ENCODE data around the gene DTHD1. TPM values are rescaled to one million over a fixed set of nuclear protein-coding genes. Genes with fewer than 3 reads are reported as not detected.

Gene DTHD1
- total and polyA plus RNA-seq, 10 of the 15 experiments (the other 5 are each of a cell fraction or from before 2014, with no cell fraction given) = 0.05 to 2.8 (median 1.4) TPM

DNA sequence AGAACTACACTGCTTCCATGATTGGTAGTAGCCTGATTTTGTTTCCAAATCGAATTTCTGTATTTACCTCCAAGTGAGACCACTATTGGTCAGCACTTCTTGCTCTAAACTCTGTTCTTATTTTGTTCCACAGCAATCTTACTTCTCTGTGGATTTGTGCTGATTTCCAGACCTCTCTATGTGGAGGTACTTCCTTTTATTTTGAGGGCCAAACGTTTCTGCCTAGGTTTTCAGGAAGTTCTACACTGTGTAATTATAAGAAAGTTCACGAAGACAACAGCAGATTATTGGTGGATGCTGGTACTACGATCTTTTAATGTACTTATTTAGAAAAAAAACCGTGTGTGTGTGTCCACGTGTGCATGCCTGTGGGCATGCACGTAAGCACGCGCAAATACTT is 46.7 kb downstream of the DTHD1 start (continued):
- TF ChIP-seq, protein P1, sequence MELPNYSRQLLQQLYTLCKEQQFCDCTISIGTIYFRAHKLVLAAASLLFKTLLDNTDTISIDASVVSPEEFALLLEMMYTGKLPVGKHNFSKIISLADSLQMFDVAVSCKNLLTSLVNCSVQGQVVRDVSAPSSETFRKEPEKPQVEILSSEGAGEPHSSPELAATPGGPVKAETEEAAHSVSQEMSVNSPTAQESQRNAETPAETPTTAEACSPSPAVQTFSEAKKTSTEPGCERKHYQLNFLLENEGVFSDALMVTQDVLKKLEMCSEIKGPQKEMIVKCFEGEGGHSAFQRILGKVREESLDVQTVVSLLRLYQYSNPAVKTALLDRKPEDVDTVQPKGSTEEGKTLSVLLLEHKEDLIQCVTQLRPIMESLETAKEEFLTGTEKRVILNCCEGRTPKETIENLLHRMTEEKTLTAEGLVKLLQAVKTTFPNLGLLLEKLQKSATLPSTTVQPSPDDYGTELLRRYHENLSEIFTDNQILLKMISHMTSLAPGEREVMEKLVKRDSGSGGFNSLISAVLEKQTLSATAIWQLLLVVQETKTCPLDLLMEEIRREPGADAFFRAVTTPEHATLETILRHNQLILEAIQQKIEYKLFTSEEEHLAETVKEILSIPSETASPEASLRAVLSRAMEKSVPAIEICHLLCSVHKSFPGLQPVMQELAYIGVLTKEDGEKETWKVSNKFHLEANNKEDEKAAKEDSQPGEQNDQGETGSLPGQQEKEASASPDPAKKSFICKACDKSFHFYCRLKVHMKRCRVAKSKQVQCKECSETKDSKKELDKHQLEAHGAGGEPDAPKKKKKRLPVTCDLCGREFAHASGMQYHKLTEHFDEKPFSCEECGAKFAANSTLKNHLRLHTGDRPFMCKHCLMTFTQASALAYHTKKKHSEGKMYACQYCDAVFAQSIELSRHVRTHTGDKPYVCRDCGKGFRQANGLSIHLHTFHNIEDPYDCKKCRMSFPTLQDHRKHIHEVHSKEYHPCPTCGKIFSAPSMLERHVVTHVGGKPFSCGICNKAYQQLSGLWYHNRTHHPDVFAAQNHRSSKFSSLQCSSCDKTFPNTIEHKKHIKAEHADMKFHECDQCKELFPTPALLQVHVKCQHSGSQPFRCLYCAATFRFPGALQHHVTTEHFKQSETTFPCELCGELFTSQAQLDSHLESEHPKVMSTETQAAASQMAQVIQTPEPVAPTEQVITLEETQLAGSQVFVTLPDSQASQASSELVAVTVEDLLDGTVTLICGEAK (IDR thresholded peaks at IDR 0.05; ENCODE audit: borderline replicate concordance) = no peak
- no peak for TF ChIP-seq CEBPB (IDR thresholded peaks at IDR 0.05; ENCODE audit: borderline replicate concordance in 1 of 2, low read depth in 2 of 2, low read length in 2 of 2)

DNA sequence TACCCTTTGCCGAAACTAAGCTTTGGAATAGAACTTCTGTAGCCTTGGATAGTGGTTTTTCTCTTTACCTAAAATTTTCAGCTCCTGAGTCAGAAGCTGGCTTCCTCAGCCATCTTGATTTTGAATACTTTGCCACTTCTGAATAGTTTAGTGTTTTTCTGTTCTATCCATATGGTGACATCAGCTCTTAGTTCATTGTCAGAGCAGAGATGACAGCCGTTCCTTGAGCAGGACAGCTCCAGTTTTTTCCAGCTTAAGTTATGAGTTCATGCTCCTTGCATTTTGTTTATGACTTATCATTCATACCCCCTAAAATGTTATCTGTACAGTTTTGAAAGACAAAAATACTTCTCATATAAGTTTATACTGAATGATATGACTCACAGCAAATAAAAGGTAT is 47.8 kb downstream of the DTHD1 start:
- no peak for FAIRE-seq
- ATAC-seq = no peak
- no peak overlapping the region for H3K4me2 ChIP-seq (ENCODE audit: control insufficient read depth, insufficient read depth)
- ChIA-PET RAD21 (ENCODE audit: unreplicated experiment) (interaction anchor here (0.7 to 1.9 kb wide), 5 partner anchors 9 to 70 kb away, joined by 3 to 9 read pairs (median 4); no protein-coding TSS in a partner anchor), SMC1A (ENCODE audit: uncharacterized antibody, unreplicated experiment) (interaction anchor here (0.6 to 5.4 kb wide), 8 partner anchors 10 to 1655 kb away, joined by 3 to 60 read pairs (median 4); no protein-coding TSS in a partner anchor), CTCF (interaction anchor here (1.0 to 5.0 kb wide), 6 partner anchors 10 to 75 kb away, joined by 3 to 23 read pairs (median 4); no protein-coding TSS in a partner anchor), POLR2A (interaction anchor here (1.1 to 2.6 kb wide), 3 partner anchors 10 to 85 kb away, joined by 3 to 10 read pairs (median 3); partner anchors contain the start of gene ARAP2)
- no peaks in the 10 kb centered on the region for H4K20me1 ChIP-seq (ENCODE audit: control insufficient read depth, insufficient read depth)
- in situ Hi-C loops (cut with MboI) (no loop called here), intact Hi-C loops (cut with micrococcal nuclease; ENCODE audit: unreplicated experiment) (no loop called here)
- H3K4me1 ChIP-seq (ENCODE audit: control insufficient read depth, insufficient read depth, low read length) = peaks cover 46% of the 10 kb centered on the region
- DNase-seq (ENCODE audit: low read depth, low spot score) = no peak
- no peaks in the 10 kb centered on the region; the same call in 2 of the 3 replicates for H3K9me3 ChIP-seq (replicated peaks; ENCODE audit: control insufficient read depth, insufficient read depth, low read length)
- H3K27ac ChIP-seq (ENCODE audit: control insufficient read depth, insufficient read depth) = no peak overlapping the region
- H3K79me2 ChIP-seq (ENCODE audit: control insufficient read depth, insufficient read depth, low read length) = no peaks in the 10 kb centered on the region
- H3K4me3 ChIP-seq = no peak overlapping the region
- no peaks in the 10 kb centered on the region for H3K36me3 ChIP-seq (ENCODE audit: control insufficient read depth in 2 of 2, insufficient read depth in 2 of 2, low read length in 1 of 2)
- WGBS (ENCODE audit: insufficient coverage, insufficient replicate concordance, low lambda C conversion rate, missing lambda C conversion rate) = 96% methylated on average over 2 of the region's 2 CpGs
- no peak overlapping the region for H2AFZ ChIP-seq (ENCODE audit: control insufficient read depth, low read depth, low read length)
- BruUV-seq (replicated peaks) = no TSS peak
- H3K27me3 ChIP-seq (replicated peaks in 1 of 2; ENCODE audit: control insufficient read depth in 2 of 2, insufficient read depth in 2 of 2, low read length in 1 of 2) = no peaks in the 10 kb centered on the region
- H3K9ac ChIP-seq (ENCODE audit: control insufficient read depth, insufficient read depth, low read length) = no peak overlapping the region
- TF ChIP-seq, protein P2, sequence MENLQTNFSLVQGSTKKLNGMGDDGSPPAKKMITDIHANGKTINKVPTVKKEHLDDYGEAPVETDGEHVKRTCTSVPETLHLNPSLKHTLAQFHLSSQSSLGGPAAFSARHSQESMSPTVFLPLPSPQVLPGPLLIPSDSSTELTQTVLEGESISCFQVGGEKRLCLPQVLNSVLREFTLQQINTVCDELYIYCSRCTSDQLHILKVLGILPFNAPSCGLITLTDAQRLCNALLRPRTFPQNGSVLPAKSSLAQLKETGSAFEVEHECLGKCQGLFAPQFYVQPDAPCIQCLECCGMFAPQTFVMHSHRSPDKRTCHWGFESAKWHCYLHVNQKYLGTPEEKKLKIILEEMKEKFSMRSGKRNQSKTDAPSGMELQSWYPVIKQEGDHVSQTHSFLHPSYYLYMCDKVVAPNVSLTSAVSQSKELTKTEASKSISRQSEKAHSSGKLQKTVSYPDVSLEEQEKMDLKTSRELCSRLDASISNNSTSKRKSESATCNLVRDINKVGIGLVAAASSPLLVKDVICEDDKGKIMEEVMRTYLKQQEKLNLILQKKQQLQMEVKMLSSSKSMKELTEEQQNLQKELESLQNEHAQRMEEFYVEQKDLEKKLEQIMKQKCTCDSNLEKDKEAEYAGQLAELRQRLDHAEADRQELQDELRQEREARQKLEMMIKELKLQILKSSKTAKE (IDR thresholded peaks at IDR 0.05; ENCODE audit: low read depth, poor library complexity, severe bottlenecking) = no peak
- TF ChIP-seq ZSCAN29 (IDR thresholded peaks at IDR 0.05) = no peak
- no peak for TF ChIP-seq FOXM1 (IDR thresholded peaks at IDR 0.05; ENCODE audit: low read depth, low read length)
- TF ChIP-seq, protein P3, sequence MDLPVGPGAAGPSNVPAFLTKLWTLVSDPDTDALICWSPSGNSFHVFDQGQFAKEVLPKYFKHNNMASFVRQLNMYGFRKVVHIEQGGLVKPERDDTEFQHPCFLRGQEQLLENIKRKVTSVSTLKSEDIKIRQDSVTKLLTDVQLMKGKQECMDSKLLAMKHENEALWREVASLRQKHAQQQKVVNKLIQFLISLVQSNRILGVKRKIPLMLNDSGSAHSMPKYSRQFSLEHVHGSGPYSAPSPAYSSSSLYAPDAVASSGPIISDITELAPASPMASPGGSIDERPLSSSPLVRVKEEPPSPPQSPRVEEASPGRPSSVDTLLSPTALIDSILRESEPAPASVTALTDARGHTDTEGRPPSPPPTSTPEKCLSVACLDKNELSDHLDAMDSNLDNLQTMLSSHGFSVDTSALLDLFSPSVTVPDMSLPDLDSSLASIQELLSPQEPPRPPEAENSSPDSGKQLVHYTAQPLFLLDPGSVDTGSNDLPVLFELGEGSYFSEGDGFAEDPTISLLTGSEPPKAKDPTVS (IDR thresholded peaks at IDR 0.05; ENCODE audit: low read depth, low read length) = no peak
- TF ChIP-seq, protein P4, sequence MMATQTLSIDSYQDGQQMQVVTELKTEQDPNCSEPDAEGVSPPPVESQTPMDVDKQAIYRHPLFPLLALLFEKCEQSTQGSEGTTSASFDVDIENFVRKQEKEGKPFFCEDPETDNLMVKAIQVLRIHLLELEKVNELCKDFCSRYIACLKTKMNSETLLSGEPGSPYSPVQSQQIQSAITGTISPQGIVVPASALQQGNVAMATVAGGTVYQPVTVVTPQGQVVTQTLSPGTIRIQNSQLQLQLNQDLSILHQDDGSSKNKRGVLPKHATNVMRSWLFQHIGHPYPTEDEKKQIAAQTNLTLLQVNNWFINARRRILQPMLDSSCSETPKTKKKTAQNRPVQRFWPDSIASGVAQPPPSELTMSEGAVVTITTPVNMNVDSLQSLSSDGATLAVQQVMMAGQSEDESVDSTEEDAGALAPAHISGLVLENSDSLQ (IDR thresholded peaks at IDR 0.05) = no peak
- no peak for TF ChIP-seq RBBP5 (conservative IDR thresholded peaks at IDR 0.05)
- no peak for TF ChIP-seq CHD4 (IDR thresholded peaks at IDR 0.05)
